Measurements from ENCODE around the gene SPTB.

- TF ChIP-seq EZH2phosphoT487 (IDR thresholded peaks at IDR 0.05; ENCODE audit: low read depth): no peak
- TF ChIP-seq CTCF (IDR thresholded peaks at IDR 0.05; ENCODE audit: low read depth, low read length): no peak
Observed at GRCh38 chr14:64919215-64919614, 39.5 kb upstream of the SPTB start.
